CD4-positive, alpha-beta T cell treated with Interferon gamma for 1 hour (primary cell): ENCODE data around the gene GOLM1.
"Not testable (repeated sequence)": the region's sequence is repeated elsewhere in the genome, so short reads cannot be mapped to it uniquely, and the experiment has no call there.

Source experiments
- DNase-seq: peaks from one replicate; pipeline ENCODE4 v3.0.0-alpha.2; 2020

The GOLM1 gene

GRCh38 chr9:86079865-86080469 lies 19.4 kb downstream of the GOLM1 start:
- no peak for DNase-seq

- no peak for DNase-seq
Measured at GRCh38 chr9:86079421-86079831, 19.9 kb downstream of the GOLM1 start.

- DNase-seq, result no peak
Measured at GRCh38 chr9:86078731-86079130, 20.6 kb downstream of the GOLM1 start.

GRCh38 chr9:86077276-86077675 lies 22.1 kb downstream of the GOLM1 start:
- DNase-seq, result no peak

DNA sequence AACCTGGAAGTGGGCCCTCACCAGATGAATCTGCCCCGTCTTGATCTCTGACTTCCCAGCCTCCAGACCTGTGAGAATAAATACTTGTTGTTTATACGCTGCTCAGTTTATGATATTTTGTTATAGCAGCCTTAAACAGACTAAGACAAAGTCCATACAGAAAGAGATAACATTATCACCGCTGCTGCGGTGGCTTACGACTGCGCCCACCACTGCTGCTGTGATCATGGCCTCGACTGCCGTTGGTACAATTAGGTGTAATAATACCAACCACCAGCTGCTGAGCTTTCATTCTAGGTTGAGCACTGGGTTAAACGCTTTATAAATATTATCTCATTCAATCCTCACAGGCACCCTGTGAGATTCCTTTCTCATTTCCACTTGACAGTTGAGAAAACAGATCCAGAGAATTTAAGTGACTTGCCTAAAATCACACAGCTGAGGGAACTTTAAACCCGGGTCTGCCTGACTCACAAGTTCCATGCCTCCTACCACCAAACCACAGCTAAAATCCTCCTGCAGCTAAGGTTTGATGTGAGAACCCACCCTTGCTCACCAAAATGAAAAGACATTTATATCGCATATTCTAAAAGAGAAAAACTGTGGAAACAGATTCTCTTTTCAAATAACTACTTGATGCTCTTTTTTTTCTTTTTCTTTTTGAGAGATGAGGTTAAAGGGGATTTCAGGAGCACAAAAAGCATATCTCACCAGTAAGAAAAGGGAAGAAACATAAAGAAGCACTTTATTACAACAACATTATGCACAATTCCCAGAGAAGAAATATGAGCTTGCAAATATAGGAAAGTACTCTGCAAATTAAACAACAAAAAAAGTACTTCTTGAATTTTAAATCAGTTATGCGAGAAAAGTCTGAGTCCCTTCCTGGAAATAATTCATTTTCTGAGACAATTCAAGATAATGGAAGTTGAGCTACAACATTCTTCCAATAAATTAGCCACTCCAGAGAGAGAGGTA lies 23.9 kb downstream of the GOLM1 start:
- DNase-seq, result no peak

DNA sequence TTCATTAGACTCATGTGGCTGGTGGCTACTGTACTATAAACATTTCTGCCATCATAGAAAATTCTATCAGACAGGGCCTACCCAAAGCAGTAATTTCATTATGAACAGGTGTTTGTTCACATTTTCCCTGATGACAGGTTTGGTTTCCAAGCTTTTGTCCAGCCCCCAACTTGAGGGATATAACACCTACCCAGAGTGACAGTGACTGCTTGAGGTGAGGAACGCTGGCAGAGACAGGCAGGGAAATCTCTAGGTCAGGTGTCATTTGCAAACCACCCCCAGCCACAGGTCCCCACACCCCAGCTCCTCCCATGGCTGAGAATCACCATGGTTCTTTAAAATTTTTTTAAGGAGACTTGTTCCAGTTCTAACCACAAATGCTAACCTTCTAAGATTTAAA lies 25.5 kb downstream of the GOLM1 start:
- DNase-seq, result no peak

DNA sequence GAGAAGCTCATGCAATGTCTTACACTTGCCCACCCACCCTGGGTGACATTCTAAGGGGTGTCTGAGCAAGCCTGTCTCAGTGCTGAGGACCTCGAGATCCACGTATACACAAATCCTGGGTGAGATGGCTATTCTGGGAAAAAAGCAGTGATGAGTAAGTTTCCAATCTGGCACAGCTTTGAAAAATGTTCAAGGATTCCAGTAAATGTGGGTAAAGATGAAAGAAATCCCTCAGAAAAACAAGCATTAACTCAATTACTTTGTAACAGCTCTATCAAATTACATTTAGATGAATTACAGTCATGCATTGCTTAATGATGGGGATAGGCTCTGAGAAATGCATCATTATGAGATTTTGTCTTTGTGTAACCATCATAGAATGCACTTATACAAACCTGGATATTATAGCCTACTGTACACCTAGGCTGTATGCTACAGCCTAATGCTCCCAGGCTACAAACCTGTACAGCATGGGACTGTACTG lies 26.9 kb downstream of the GOLM1 start:
- DNase-seq, result no peak

GRCh38 chr9:86069206-86069869 lies 30.0 kb downstream of the GOLM1 start:
- DNase-seq, result no peak

DNA sequence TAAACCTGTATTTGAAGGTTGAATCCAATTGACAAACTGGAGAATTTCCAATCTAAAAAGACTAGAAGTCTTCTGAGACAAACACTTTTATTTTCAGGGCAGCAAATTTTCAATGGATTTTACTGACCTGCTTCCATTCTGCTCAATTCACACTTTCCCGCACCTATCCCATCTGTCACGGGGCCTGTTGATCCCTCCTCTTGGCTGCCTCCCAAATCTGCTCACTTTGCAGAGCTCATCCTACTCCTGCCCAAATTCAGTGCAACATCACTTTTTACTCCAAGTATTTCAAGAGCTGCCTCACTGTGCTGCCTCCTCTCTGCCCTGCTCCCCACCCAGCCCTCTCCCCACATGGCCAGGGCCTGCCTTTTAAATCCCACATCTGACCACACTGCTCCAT lies 35.1 kb downstream of the GOLM1 start:
- no peak for DNase-seq

DNA sequence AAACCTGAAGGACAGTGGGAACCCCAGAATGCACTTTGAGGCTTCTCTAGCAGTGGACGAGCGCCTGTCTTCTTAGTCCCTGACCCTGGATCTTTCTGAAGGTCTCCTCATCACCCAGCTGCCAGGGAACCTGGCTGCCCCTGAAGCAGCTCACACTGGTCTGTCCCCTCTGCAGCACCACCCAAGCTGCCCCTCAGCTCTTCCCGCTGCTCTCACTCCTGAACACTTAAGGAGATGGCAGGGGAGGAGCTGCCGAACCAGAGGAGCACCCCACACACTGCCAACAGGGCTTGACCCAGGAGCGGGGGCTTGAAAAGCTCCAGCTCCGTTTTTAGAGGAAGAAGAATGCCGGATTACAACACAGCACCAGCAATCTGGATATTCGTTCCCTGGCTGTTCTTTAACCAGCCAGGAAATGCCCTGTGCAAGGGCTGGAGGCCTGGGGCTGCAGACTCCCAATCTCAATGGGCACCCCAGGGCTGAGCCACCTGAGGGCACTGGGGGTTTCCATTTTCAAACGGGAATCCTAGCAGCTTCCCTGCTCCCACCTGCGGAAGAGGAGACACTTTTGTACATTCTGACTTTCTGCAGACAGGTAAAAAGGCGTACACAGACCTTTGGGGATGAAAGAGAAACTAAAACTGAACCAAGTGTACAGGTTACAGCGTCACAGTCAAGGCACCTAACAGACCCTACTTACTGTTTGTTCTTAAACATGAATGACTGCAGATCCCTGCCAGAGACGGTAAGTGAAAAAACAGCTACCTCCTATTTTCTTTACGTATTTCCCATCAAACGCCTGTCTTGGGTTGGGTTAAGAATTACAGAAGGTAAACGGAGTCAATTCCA lies 36.3 kb downstream of the GOLM1 start:
- no peak for DNase-seq

DNA sequence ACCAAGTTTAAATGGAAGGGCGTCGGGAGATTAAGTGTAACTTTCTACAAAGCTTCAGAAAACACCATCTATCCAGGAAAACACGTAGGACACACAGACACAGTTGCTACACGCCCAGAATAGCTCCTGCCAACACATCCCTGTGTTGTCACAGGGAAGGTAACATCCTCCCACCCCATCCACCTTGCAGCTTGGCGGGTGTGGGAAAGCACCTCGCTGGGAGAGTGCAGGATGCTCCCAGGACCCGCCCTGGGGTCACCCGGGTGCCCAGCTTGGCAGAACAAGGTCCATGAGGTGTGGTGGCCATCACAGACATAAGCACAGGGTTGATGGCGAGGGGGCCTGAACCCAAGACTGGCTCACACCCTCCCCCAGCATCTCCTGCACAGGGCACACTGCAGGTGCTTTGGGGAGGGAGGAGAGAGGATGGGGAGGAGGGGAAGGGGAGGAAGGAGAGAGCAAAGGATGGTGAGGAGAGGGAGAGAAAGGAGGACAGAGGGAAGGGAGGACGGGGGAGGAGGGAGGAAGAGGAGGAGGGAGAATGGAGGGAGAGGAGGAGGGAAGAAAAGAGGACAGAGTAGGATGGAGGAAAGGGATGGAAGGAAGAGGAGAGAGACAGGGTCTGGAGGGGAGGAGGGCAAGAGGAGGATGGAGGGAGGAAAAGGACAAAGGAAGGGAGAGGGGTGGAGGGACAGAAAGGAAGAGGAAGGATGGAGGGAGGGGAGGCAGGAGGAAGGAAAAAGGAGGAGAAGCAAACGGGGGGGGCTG lies 37.2 kb downstream of the GOLM1 start:
- no peak for DNase-seq

DNA sequence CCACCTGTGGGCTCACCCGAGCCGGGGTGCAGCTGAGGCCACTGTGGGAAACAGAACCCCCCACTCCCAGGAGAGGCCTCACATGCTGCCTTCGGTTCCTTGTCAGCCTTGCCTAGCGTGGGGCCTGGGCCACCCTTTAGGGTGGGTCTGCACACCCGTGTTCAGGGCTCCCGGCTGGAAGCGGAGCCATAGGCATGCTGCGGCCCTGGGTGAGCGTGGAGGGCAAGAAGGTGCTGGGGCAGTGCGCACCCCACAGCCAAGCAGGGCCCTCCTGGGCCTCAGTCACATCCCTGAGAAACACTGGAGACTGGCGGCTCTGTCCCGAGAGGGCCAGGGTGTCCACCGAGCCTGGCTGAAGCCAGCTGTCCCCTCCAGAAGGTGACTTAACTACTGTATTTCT lies 41.9 kb downstream of the GOLM1 start:
- no peak for DNase-seq

GRCh38 chr9:86054695-86055094 lies 44.7 kb downstream of the GOLM1 start:
- no peak for DNase-seq

DNA sequence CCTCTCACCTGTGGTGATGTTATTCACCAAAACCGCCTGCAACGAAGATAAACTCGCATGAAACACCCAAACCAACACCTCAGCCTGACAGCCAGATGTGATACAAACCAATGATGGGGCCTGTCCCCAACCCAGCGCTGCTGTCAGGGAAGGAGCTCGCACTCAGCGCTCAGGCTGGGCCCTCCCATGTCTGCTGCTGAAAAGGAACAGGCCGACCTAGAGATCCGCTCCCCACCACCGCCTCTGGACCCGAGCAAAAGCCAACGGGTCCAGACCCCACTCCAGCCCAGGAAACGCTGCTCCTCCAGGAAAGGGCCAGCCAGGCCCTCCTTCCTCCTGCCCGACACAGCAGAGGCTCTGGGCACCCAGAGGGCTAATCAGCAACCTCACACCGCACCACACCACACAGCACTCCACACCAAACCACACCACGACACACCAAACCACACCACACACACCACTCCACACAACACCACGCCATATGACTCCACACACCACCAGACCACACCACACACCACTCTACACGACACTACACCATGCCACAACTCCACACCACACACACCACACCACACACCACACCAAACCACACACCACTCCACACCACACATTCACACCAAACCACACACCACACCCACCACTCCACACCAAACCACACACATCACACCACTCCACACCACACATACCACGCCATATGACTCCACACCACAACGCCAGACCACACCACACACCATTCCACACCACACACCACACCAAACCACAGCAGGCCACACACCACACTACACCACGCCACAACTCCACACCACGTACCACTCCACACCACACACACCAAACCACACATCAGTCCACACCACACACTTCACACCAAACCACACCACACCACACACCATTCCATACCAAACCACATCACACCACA lies 46.5 kb downstream of the GOLM1 start:
- DNase-seq, result no peak

DNA sequence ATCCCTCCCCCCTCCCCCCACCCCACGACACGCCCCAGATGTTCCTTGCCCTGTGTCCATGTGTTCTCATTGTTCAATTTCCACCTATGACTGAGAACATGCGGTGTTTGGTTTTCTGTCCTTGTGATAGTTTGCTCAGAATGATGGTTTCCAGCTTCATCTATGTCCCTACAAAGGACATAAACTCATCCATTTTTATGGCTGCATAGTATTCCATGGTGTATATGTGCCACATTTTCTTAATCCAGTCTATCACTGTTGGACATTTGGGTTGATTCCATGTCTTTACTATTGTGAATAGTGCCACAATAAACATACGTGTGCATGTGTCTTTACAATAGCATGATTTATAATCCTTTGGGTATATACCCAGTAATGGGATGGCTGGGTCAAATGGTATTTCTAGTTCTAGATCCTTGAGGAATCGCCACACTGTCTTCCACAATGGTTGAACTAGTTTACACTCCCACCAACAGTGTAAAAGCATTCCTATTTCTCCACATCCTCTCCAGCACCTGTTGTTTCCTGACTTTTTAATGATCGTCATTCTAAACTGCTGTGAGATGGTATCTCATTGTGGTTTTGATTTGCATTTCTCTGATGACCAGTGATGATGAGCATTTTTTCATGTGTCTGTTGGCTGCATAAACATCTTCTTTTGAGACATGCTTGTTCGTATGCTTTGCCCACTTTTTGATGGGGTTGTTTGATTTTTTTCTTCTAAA lies 51.2 kb downstream of the GOLM1 start:
- DNase-seq, result not testable (repeated sequence)

DNA sequence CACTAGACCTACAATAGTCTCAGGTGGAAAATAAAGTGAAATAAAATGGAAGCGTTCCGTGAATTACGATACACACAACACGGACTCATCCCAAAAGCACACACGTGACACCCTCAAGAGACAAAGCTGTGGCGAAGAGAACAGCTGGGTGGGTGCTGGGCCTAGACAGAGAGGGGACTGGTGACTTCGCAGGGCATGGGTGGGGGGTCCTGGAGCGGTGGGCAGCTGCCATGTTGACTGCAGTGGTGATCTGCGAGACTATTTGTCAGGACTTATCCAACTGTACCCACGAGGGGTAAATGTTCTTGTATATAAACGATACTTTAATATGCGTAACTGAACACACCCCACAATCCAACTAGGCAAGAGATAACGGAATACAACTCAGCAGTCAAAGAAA lies 52.0 kb downstream of the GOLM1 start:
- DNase-seq, result no peak

GRCh38 chr9:86046930-86047341 lies 52.4 kb downstream of the GOLM1 start:
- DNase-seq, result no peak

DNA sequence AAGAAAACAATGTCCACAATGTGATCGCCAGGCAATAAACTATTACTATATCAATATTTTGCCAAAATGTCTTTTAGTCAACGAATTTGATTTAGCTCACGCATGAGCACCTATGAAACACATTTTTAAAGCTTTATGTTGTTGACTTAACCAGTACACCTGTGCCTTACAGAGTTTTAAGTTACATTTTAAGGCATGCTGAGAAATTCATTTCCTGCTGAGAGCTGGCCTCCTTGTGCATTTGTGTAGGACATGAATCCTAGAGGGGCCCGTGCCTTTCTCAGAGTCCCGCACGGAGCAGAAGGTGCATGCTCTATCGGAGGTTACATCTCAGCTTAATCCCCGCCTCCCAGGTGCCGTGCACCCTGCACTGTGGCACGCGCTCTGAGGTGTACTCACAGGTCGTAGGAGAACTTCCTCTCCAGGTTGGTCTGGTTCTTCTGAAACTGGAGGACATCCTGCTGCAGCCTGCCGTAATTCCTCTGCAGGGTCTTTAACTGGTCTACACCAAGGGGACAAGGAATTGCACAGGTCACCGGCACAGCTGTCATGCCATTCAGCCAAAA lies 53.2 kb downstream of the GOLM1 start:
- DNase-seq, result no peak

- DNase-seq, result no peak
Measured at GRCh38 chr9:86045654-86046053, 53.7 kb downstream of the GOLM1 start.

DNA sequence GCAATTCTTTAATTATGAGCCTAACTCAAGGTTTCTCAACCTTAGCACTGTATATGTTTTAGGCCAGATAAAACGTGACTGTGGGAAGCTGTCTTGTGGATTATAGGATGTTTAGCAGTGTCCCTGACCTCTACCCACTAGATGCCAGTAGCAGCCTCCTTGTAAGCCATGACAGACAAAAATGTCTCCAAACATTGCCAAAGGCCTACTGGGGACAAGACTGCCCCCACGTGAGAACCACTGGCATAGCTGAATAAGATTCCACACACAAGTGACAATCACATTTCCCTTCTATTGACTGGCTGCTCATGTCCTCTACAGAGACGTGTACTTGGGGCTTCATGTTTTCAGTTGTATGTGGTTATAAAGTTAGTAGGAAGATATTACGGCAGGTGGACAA lies 55.4 kb downstream of the GOLM1 start:
- no peak for DNase-seq
